Activated naive CD4-positive, alpha-beta T cell treated with Interleukin-2 at 50 U/mL for 16 hours (primary cell): ENCODE results near the gene CMIP.

Experiments
- DNase-seq: peaks from one replicate; pipeline ENCODE4 v3.0.0-alpha.2; 2020

The CMIP gene

DNA sequence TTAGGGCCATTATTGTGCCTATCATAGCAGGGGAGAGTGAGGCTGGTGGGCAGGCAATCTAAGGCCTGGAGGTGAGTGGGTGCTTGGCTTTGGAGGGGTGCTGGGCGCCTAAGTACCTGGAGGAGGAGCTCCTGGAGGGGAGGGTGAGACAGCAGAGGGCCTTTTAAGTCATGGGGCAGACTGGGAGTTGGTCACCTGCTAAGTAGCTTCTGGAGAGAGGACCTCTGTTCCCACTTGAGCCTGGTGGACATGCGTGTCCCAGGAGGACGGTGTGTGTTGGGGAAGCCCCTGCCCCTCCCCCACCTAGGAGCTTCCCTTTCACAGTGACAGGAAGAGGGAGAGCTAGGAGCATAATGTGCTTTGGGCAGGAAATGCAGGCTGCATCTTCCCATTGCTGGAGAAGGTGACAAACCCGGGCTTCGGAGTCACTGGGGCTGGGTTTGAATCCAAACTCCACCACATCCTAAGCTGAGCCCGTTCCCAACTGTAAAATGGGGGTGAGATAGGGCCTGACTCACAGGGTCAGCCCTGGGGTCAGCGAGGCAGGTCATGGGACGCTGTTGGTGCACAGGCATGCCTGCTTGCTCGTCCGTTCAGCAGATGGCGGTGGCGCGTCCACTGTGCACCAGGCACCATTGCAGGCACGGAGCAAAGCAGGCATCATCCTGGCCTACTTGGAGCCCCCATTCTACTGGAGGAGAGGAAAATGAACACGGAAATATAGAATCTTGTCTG is 37.9 kb downstream of the CMIP start:
- no peak for DNase-seq

DNA sequence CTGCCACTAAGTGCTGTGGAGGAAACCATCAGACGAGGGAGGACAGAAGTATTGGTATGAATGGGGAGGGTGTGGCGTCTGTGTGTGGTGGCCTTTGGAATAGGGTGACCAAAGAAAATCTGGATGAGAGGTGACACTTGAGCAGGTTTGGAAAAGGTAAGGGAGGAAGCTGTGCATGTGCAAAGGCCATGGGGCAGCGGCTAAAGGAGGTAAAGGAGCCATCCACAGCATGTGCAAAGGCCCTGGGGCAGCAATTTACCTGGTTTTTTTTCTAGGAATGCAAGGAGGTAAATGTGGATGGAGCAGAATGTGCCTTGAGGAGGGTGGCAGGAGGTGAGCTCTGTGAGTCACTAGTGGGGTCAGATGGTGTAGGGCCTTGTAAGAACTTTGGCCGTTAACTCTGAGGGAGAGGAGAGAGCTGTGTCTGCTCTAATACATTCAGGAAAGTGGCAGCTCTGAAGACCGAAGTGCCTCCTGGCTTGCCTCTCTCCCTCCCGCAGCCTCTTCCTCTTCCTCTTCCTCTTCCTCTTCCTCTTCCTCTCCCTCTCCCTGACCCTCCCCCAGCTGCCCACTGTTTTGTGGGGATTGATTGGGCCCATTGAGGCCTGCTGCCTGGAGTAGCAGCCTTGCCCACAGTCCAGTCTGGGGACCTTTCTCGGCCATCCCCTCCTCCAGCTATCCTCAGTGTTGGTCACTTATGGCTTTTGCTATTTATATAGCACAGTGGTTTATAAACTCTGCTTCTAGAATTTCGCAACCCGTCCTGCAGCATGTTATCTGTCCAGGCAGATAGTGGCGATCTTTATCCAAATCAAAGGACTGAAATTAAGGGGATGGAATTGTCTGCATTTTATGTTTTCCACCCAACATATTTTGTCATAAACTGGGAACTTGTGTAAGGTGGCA is 38.7 kb downstream of the CMIP start:
- no peak for DNase-seq

DNA sequence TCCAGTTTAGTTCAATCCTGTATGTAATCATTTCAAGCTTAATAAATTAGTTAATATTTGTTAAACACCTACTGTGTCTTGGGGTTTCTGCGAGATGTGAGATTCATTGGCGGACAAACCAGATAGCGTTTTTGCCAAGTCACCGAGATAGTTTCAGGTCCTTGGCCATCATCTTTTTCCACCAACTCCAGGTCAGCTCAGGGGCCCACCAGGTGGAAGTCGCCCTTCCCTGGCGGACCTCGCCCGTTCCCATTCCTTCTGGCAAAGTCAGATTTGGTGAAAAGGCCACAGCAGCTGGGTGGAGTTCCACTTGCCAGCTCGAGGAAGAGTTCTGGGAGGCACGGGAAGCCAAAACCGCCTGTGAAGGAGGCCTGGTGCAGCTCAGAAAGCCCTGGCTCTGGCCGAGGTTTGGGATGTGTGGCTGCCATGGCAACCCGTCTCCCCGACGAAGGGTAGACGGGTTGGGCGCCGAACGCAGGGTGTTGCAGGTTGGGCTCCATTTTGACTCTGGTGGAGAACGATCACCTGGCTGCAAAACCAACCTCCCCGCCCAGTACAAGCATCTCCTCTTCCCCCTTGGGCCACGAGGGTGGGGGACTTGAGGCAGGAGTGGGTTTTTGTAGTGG is 39.5 kb downstream of the CMIP start:
- DNase-seq, result no peak

DNA sequence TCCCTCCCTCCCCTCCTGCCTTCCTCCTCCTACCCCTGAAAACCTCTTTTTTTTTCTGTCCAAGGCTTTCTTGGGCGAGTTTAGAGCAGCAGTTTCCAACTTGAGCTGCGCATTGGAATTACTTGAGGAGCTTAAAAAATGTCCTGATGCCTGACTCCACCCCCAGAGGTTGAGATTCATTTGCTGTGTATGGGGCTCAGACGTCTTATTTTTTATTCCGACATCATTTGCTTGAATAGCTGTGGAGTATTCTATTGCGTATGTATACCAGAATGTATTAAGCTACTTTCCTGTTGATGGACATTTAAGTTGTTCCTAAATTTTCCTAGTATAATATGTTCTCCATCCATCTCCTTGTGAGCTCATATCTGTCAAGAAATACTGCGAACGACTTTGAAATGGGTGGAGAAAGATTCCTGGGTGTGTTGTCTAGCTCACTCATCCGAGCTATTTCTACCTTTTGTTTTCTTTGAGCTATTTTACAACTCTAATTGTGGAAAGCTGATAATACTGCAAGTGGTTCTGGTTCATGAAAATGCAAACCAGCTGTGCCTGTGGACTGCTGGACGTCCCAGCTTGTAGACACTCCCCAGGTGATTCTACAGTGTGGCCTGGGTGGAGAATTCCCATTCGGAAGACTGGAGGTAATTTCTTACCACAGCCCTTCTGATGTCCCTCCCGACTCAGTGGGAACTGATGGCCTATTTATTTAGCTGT is 40.5 kb downstream of the CMIP start:
- DNase-seq, result no peak

DNA sequence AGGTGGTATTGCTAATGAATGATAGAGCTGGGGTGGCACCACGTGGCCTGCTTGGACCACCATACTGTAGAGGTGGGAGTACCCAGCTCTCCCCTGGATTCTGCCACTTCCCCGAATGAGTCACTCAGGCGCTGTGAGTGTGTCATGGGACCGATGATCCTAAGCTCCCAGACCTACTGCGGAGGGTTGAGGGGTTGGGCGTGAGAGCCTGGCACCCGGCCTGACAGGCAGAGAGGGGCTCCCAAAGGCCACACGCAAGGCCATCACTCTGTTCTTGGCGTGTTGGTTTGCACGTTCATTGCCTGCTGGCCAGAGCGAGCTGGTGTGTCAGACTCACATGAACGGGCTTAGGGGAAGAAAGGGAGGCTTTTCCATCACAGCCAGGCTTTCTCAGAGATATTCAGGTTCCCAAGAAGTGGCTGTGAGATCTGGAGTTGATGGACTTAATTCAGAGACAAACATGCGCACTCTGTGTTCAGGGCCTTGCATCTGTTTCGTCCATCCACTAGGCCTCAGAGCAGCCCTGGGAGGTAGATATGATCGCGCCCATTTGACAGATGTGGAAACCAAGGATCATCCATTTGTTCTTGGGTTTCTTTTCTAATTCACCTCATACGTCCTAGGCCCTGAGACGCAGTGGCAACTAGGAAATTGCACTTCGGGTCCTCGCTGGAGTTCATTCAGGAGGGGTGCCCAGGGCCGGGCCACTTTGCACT is 41.4 kb downstream of the CMIP start:
- no peak for DNase-seq

DNA sequence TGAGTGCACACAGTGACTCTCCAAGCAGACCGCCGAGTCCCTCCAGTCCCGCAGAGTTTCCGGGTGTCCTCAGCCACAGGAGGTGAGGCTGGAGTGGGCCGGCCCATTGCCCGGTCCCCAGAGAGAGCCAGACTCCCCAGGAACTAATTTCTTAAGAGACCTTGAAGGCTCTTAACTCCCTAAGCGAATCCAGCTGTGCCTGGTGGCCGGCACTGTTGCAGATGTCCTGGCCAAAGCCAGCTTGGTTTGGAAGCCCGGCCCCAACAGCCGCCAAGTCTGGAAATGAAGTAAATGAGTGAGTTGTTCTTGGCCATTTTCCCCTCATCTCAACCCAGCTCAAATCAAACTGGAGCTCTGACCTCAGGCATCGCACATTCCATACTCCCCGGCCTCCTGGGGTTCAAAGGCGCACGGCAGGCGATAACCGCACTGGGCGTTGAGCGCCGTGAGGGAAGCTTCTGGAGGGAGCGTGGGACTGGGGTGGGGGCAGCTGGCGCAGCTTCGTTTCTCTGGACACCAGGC is 42.0 kb downstream of the CMIP start:
- DNase-seq, result no peak

DNA sequence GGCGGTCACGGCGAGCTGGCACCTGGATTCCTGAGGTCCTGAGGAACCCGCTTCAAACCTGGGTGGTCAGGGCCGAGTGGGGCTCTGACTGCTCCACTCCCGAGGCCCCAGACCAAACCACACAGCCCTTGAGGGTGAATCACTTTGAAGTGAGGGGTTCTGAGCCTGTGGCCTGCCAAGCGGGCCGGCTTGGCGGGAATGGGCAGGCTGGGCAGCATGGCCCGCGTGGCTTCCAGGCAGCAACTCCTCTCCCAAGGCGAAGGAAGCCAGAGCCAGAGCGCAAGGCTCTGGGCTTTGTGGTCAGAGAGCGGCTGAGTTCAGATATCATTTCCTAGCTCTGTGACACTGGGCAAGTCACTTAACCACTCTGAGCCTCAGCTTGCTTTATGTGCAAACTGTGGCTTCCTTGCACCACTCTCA is 42.7 kb downstream of the CMIP start:
- DNase-seq, result no peak

DNA sequence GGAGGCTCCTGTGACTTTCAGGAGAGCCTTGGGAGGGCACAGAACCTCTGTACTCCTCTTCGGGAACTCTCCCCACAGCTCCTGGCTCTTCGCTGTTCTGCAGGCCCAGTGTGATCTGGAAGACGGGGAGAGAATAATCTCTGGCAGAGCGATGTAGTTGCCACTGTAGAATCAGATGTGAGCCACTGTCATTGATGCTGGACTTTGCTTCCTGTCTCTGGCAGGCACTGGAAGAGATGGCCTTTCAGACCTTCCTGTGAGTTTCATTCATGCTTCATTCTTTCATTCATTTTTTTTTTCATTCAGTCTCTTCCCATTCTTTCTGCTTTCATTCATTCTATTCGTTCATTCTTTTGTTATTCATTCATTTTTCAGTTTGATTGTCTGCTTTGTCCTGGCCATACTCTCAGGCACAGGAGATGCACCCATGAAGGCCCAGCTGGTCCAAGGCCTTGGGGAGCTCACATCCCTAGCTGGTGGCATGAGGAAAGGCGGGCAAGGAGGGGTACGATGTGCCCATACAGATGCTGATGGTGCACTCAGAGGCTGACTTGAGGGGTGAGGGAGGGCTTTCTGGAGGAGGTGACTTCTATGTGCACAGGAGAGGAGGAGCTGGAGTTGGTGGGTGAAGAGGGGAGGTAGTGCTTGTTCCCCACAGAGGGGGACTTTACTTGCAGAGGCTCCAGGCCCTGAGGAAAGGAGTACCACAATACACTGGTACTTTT is 44.2 kb downstream of the CMIP start:
- no peak for DNase-seq

DNA sequence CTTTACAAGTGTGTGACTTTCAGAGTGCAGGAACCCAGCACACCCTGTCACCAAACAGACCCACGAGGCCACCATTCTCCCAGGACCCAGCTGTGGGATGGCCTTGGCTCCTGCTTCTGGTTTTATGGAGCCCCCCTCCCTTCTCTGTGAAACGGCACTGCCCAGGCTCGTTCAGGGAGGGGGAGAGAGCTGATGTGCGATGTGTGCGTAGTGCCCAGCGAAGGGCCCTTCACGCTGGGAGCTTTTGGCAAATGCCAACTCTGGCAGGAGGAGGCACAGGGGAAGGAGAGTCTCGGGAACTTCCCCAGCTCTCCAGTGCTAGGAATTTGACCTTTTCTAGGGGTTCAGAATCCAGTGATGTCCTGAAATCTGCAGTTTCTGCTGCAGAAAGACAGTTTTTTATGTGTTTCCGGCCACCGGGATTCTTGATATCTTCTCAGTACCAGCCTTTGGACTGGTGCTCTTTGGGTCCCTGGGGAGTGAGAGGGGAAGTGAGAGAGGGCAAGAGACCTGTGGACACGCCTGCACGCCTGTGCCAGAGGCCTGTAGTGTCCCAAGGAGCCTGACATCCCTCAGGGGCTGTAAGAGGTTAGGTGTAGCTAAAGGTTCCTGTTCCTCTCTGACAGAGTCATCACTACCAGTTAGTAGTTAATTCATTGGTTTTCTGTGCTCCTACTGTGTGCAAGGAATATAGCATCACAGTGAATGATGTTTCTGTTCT is 45.1 kb downstream of the CMIP start:
- DNase-seq, result no peak

DNA sequence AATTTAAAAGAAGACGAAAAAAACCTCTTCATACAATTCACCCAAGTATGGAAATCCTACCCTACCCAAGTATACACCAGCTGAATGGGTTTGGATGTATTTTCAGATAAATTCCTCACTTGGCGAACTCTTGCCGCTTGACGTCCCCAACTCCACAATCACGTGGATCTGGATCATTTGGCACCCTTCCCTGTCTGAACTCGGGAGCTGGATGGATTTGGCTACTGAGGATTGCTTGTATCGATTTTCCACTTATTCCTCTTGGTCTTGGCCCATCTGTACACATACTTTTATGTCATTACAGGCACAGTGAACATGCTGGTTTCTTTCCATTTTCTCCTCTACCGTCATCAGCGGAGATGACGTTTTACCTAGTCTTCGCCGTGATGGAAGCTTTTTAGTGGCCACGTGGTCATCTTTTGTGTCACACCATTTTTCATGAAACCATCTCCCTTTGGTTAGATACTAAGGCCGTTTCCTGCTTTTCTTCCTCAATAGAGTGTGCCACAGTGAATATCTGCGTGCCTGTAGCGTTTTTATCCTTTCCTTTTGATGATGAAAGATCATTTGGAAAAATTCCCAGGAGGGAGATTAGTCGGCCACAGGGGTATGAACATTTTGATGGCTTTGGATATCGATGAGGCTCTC is 47.1 kb downstream of the CMIP start:
- no peak for DNase-seq

DNA sequence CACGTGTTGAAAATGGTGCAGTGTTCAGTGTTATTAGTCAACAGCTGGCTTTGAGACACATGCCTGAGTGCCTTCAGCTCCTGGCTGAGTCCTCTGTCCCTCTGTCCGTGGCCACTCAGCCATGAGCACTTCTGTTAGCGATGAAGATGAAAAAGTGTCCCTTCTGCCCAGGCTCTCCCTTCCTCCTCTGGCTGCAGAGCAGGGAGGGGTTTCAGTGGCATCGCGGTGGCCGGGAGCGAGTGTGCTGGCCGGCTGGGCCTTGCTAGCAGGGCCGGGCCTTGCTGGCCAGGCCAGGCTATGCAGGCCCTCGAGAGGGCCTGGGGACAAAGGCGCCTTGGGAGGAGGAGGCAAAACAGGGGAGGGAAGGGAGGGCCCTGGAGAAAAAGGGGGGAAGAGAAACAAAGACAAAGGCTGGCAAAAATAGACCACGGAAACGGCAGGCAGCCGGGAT is 47.7 kb downstream of the CMIP start:
- DNase-seq, result no peak

DNA sequence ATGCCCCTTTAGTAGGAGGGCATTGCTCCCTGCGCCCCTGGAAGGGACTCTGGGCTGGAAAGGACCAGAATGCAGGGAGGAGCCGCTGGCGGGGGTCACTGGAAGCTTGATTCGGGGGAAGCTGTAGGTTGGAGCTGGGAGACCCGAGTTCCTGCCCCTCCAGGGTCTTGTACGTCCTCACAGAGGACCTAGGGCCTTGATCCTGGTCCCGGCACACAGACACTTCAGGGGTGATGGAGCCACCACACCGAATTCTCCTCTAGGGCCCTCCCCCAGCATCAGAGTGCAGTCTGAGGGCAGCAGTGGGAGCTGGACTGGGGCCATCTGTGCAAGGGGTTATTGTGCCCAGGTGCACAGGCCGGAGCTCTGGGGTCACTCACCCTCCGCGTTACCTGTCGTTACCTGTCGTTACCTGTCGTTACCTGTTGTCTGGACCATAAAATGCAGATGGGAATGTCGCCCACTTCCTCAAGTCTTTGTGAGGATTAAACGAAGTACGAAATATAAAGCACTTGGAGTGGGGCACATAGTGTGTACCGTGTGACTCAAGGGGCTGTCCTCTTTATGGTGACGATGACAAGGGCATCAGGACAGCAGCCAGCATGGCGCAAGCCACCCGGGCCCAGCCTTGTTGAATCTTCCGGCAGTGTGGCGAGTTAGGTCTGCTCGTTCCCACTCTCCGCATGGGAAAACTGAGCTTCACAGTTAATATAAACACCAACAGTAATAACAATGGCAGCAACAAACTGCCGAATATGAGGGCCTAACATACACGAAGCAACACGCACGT is 48.6 kb downstream of the CMIP start:
- no peak for DNase-seq

DNA sequence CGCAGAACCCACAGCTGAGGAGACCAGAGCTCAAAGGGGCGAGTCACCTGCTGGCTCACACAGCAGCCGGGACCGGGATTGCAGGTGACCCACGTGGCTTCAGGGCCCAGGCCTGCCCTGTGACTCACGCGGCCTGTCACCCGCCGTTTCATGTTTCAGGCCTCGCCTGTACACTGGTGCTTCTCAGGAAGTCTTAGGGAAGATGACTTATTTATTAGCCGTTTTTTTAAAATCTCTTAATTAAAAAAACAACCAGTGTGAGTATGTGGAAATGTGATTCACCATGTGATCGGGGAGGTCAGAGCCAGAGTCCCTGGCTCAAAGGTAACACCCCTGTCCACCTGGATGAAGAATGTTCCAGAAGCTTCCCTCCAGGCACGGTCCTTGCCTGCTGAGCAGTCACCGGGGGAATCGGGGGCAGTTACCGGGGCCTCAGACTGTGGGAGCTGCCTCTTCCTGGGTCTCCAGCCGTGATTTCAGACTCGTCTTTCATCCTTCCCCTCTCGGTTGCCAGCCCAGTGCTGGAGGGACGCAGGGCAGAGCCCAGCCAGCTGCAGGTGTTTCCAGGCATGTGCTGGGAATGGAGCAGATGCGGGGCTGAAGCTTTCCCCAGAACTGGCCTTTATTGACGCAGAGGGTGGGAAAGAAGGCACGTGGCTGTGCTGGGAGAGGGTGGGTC is 49.3 kb downstream of the CMIP start:
- peak; percentile 24 for DNase-seq

DNA sequence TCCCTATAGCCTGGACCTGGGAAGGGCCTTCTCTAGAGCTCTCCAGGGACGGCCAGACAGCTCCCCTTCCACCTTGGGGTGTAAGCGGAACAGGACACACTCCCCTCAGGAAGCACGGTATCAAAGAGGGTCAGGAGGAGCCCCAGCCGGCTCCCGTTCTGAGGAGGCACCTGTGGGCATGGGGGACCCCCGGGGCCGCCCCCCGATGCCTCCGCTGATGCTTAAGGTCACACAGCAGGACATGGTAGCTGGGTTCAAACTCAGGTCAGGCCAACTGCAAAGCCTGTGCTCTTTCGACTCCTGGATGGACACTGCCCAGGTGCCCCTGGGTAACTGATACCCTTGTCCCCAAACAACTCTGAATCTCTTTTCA is 49.8 kb downstream of the CMIP start:
- no peak for DNase-seq

DNA sequence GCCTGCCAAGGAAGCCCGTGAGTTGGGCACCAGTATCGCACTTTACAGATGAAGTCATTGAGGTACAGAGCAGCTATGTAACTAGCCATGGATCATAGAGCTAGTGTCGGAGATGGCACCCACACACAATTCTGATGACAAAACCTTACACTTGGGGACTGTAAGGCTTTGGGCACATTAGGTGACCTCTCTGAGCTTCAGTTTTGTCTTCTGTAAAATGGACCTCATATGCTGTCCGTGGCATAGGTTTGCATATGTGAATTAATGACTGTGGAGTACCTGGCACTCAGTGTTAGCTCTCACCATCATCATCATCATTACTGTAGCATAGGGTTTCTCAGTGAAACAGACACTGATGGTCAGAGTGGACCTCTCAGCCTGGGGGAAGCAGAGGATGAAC is 50.3 kb downstream of the CMIP start:
- DNase-seq, result no peak

DNA sequence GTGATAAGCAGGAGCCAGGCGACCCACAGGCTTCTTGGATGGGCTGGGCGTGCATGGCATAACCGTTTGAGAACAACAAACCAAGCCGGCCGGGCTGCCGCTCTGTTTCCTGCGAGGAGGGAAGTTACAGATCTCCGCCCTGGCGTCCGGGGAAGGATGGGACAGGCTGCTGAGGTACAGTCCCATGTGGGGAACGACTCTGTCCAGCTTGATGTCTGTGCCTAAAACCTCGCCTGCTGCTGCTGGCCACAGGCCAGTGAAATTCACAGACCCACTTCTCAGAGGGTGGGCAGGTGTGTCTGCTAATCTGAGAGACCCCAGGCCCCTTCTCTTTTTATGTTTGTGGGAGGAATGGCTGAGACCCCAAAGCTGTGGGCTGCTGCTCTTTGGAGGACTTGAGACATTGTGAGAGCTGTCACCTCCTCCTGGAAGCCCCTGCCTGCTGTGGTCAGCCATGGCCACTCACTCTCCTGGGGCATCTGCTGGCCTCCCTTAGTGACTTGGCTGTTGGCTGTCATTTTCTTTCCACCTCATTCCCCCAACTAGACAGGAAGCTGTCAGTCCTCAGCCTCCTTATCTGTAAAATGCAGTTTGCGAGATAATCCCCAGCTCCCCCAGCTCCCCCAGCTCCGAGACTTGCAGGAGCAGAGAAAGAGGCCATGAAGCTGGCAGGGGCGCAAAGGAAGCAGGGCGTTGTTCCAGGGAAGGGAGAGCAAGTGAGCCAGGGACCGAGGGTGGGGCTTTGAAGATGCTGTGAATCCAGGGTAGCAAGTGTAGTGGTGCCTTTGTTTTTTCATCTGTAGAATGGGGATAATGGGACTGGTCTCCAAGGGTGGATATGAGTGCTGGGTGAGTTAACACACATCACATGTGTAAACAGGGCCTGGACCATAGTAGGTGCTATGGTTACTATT is 51.0 kb downstream of the CMIP start:
- no peak for DNase-seq

DNA sequence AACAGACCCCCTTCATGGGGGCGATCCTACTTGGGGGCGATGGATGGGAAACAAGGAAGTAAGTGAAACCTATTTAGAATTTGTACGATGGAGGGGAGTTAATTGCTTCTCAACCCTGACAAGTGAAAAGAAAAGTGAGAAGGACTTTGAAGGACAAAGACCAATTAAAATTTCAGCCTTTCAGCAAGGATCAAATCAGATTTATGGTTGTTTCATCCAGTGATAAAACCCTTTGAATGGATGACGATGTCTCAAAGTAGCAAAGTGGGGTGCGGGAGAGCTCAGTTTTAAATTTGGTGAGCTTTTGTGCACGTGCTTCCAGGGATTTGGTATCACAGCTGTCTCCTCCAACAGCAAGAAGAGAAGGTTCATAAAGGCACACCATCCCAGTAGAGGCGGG is 51.7 kb downstream of the CMIP start:
- DNase-seq, result no peak

DNA sequence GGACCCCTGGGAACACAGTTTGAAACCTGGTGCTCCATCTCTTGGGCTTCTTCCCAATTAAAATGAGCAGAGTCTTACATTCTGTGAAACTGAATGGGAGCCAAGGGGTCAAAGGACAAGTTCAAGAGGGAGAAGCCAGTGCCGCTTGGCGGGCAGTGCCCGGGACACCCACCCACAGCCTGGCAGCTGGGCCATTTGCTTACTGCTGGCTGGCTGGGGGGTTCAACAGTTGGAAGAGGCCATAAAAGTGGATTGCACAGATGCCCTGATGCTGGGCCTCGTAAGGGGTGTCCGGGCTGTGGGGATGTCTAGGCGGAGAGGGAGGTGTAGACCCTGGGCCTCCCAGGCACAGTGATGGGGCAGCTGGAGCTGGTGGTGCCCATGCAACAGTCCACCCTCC is 52.1 kb downstream of the CMIP start:
- no peak for DNase-seq
